ENCODE measurements around the gene ACOXL.

ACOXL gene

DNA sequence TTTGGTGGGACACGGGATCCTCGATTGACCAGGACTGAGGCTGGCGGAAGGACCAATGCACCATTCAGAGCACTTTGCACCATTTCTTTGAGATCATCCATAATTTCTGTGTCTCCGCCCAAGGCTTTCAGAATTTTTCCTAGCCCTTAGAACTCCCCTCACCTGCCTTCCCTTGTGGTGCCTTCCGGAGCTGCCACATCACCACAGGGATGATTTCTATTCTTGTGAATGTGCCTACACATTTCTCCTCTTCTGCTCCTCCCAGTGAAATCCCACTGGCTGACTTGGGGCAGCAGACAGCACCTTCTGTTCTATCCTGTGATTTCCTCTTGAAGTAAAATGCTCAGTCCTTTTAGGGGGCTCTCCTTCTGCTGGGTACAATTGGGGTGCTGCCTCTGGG lies 11.2 kb downstream of the ACOXL start:
- Histone ChIP-seq H2AFZ (ENCODE audit: low read length) (no peak overlapping the region), H3K9ac (ENCODE audit: low read length) (no peak overlapping the region), H3K4me2 (ENCODE audit: low read length) (no peak overlapping the region), H3K36me3 (ENCODE audit: insufficient read depth, low read length) (no peaks in the 10 kb centered on the region), H3F3A (ENCODE audit: insufficient read depth, low read length) (no peaks in the 10 kb centered on the region), H4K20me1 (ENCODE audit: insufficient read depth, low read length) (no peaks in the 10 kb centered on the region), H3K9me3 (ENCODE audit: low read length) (no peaks in the 10 kb centered on the region), H3K9me2 (ENCODE audit: low read depth, low read length) (no peaks in the 10 kb centered on the region), H3K27me3 (ENCODE audit: insufficient read depth, low read length) (peaks cover 21% of the 10 kb centered on the region), H3K4me1 (ENCODE audit: insufficient read depth, low read length, severe bottlenecking) (peaks cover 6% of the 10 kb centered on the region), H3K4me3 (ENCODE audit: low read depth, low read length, poor library complexity, severe bottlenecking) (no peak overlapping the region), H3K27ac (ENCODE audit: low read depth, low read length, poor library complexity, severe bottlenecking) (no peak overlapping the region), H3K79me2 (ENCODE audit: insufficient read depth, low read length) (no peaks in the 10 kb centered on the region)
- TF ChIP-seq EZH2 (IDR thresholded peaks at IDR 0.05; ENCODE audit: borderline replicate concordance, low read length) (no peak), CTCF (IDR thresholded peaks at IDR 0.05; ENCODE audit: low read length) (no peak)

DNA sequence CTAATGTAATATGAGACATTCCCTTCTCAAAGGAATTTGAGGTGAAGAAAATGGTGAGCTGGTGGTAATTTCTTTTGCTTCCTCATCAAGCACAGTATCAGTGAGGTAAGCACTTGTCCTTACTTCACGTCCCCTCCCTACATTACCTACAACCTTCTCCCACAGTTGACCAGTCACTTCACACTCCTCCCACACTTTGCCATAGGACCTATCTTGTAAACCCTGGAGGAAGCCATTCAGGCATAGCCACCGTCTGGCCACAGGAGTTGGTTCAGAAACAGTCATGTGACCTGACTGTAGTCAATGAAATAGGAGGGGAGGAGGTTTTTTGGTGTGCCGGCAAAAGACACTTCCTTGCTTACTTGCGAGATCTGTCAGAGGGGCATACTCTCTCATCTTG lies 12.1 kb downstream of the ACOXL start:
- Histone ChIP-seq H3K79me2 (ENCODE audit: insufficient read depth, low read length) (no peaks in the 10 kb centered on the region), H3K27ac (ENCODE audit: low read depth, low read length, poor library complexity, severe bottlenecking) (no peak overlapping the region), H3F3A (ENCODE audit: insufficient read depth, low read length) (no peaks in the 10 kb centered on the region), H2AFZ (ENCODE audit: low read length) (no peak overlapping the region), H3K9ac (ENCODE audit: low read length) (no peak overlapping the region), H3K9me2 (ENCODE audit: low read depth, low read length) (no peaks in the 10 kb centered on the region), H3K9me3 (ENCODE audit: low read length) (no peaks in the 10 kb centered on the region), H3K4me2 (ENCODE audit: low read length) (no peak overlapping the region), H4K20me1 (ENCODE audit: insufficient read depth, low read length) (no peaks in the 10 kb centered on the region), H3K27me3 (ENCODE audit: insufficient read depth, low read length) (peaks cover 21% of the 10 kb centered on the region), H3K4me3 (ENCODE audit: low read depth, low read length, poor library complexity, severe bottlenecking) (no peak overlapping the region), H3K36me3 (ENCODE audit: insufficient read depth, low read length) (no peaks in the 10 kb centered on the region), H3K4me1 (ENCODE audit: insufficient read depth, low read length, severe bottlenecking) (peaks cover 12% of the 10 kb centered on the region)
- TF ChIP-seq CTCF (IDR thresholded peaks at IDR 0.05; ENCODE audit: low read length) (no peak), EZH2 (IDR thresholded peaks at IDR 0.05; ENCODE audit: borderline replicate concordance, low read length) (no peak)

GRCh38 chr2:110745048-110745447 lies 12.7 kb downstream of the ACOXL start:
- Histone ChIP-seq H4K20me1 (ENCODE audit: insufficient read depth, low read length) (no peaks in the 10 kb centered on the region), H3K9me3 (ENCODE audit: low read length) (no peaks in the 10 kb centered on the region), H3K36me3 (ENCODE audit: insufficient read depth, low read length) (no peaks in the 10 kb centered on the region), H3K4me3 (ENCODE audit: low read depth, low read length, poor library complexity, severe bottlenecking) (no peak overlapping the region), H3K4me1 (ENCODE audit: insufficient read depth, low read length, severe bottlenecking) (peaks cover 12% of the 10 kb centered on the region), H3K27me3 (ENCODE audit: insufficient read depth, low read length) (peaks cover 16% of the 10 kb centered on the region), H3K9ac (ENCODE audit: low read length) (no peak overlapping the region), H3K27ac (ENCODE audit: low read depth, low read length, poor library complexity, severe bottlenecking) (no peak overlapping the region), H3K4me2 (ENCODE audit: low read length) (no peak overlapping the region), H3K79me2 (ENCODE audit: insufficient read depth, low read length) (no peaks in the 10 kb centered on the region), H2AFZ (ENCODE audit: low read length) (no peak overlapping the region), H3K9me2 (ENCODE audit: low read depth, low read length) (no peaks in the 10 kb centered on the region), H3F3A (ENCODE audit: insufficient read depth, low read length) (no peaks in the 10 kb centered on the region)
- TF ChIP-seq CTCF (IDR thresholded peaks at IDR 0.05; ENCODE audit: low read length), result no peak
- no peak for TF ChIP-seq EZH2 (IDR thresholded peaks at IDR 0.05; ENCODE audit: borderline replicate concordance, low read length)
